Keratinocyte (primary cell): ENCODE measurements around the gene ANKRD9. TPM values are rescaled to one million over a fixed set of nuclear protein-coding genes. Genes with fewer than 3 reads are reported as not detected.

Source experiments
- DNase-seq: peaks from one replicate; pipeline ENCODE4 v3.0.0-alpha.2; 2011; ENCODE audit warnings: low read depth, missing footprints, low spot score
- FAIRE-seq: peaks from 2 replicates; lab custom pipeline; 2011; peaks lifted over from hg19 to GRCh38; lab: Jason Lieb, UNC
- H2AFZ ChIP-seq: 2 replicates; pipeline ENCODE4 v1.6.0; 2012; ENCODE audit warnings: low read length, control low read depth, inconsistent platforms; ENCODE audit not compliant: control insufficient read depth
- H3K27ac ChIP-seq: 2 replicates; pipeline ENCODE4 v1.5.1; 2011; ENCODE audit warnings: low read length; ENCODE audit not compliant: control insufficient read depth, insufficient read depth
- H3K27me3 ChIP-seq: 3 replicates; pipeline ENCODE4 v1.6.0; 2011; ENCODE audit warnings: low read length; ENCODE audit not compliant: control insufficient read depth, insufficient read depth; ENCODE audit errors: extremely low read depth
- H3K36me3 ChIP-seq, 2 experiments: 2 replicates in 1 of 2; 3 replicates in 1 of 2; pipeline ENCODE4 v1.5.1; 2011; ENCODE audit warnings: low read length in 2 of 2, mild to moderate bottlenecking in 1 of 2; ENCODE audit not compliant: control insufficient read depth in 2 of 2, insufficient read depth in 2 of 2; ENCODE audit errors: extremely low read depth in 1 of 2
- H3K4me1 ChIP-seq: 3 replicates; pipeline ENCODE4 v1.5.1; 2011; ENCODE audit warnings: low read length; ENCODE audit not compliant: control insufficient read depth, insufficient read depth; ENCODE audit errors: extremely low read depth
- H3K4me2 ChIP-seq: 3 replicates; pipeline ENCODE4 v1.6.0; 2011; ENCODE audit warnings: low read depth, low read length; ENCODE audit not compliant: control insufficient read depth, insufficient read depth; ENCODE audit errors: extremely low read depth
- H3K4me3 ChIP-seq, 3 experiments: fragments of 200-600 bp in 1 of 3; sonication (generic) in 1 of 3; 2 replicates in 2 of 3; 3 replicates in 1 of 3; pipeline ENCODE4 v1.5.1; 2011 to 2016; ENCODE audit warnings: low read length in 3 of 3, mild to moderate bottlenecking in 3 of 3, control low read depth in 2 of 3, inconsistent platforms in 1 of 3, low read depth in 1 of 3, mixed read lengths in 1 of 3, mixed run types in 1 of 3, moderate library complexity in 1 of 3; ENCODE audit not compliant: control insufficient read depth in 2 of 3, insufficient read depth in 2 of 3; ENCODE audit errors: extremely low read depth in 1 of 3
- H3K79me2 ChIP-seq: 2 replicates; pipeline ENCODE4 v1.6.0; 2012; ENCODE audit warnings: low read length; ENCODE audit not compliant: control insufficient read depth, insufficient read depth
- H3K9ac ChIP-seq: 3 replicates; pipeline ENCODE4 v1.6.0; 2011; ENCODE audit warnings: low read length; ENCODE audit not compliant: control insufficient read depth, insufficient read depth; ENCODE audit errors: extremely low read depth
- H3K9me1 ChIP-seq: 3 replicates; pipeline ENCODE4 v1.6.0; 2011; ENCODE audit warnings: low read length; ENCODE audit not compliant: control insufficient read depth, insufficient read depth; ENCODE audit errors: extremely low read depth
- H3K9me3 ChIP-seq: 2 replicates; pipeline ENCODE4 v1.5.1; 2012; ENCODE audit warnings: low read depth, low read length; ENCODE audit not compliant: control insufficient read depth
- H4K20me1 ChIP-seq: 3 replicates; pipeline ENCODE4 v1.6.0; 2011; ENCODE audit warnings: low read length; ENCODE audit not compliant: control insufficient read depth, insufficient read depth; ENCODE audit errors: extremely low read depth
- CTCF ChIP-seq, 3 experiments: IDR thresholded peaks in 1 of 3; conservative IDR thresholded peaks in 1 of 3; optimal IDR thresholded peaks in 1 of 3; 2 replicates in 2 of 3; 3 replicates in 1 of 3; pipeline versions ENCODE3 to v1.5.1; 2011; ENCODE audit warnings: low read length in 3 of 3, mild to moderate bottlenecking in 3 of 3, moderate library complexity in 2 of 3, control low read depth in 1 of 3, inconsistent platforms in 1 of 3; ENCODE audit not compliant: insufficient read depth in 2 of 3; ENCODE audit errors: extremely low read depth in 1 of 3
- EZH2 ChIP-seq: IDR thresholded peaks from one replicate; pipeline ENCODE4 v1.6.1; 2012; ENCODE audit warnings: inconsistent platforms, mild to moderate bottlenecking, low read length, moderate library complexity
- dilution Hi-C: fragments of 300-500 bp; cut with MboI; formaldehyde crosslinking; loops from one replicate; pipeline ENCODE4 v1.7.0; 2020; ENCODE audit warnings: low sequenced_read_pairs; ENCODE audit not compliant: extremely low pct_ligation_motif_present
- polyA plus RNA-seq, 5 experiments: library from polyadenylated mRNA; depleted of rRNA in 3 of 5; stranded (reverse) in 3 of 5; stranded (forward) in 1 of 5; unstranded in 1 of 5; fragments of >200 nt; gene quantifications; 1 replicate in 1 of 5; 2 replicates in 3 of 5; 3 replicates in 1 of 5; pipeline versions ENCODE4 v1.2.1 to v1.2.3, GENCODE V29; 2011 to 2012; ENCODE audit warnings: missing spikeins in 2 of 5, low read depth in 1 of 5, low replicate concordance in 1 of 5

The ANKRD9 gene
- polyA plus RNA-seq, 1 donor (not counting 4 experiments of a cell fraction or from before 2014, with no cell fraction given) = 4.9 TPM

GRCh38 chr14:102471921-102472790 is 37.4 kb downstream of the ANKRD9 start:
- no peak overlapping the region for H3K4me2 ChIP-seq
- no peak overlapping the region for H2AFZ ChIP-seq
- H3K9ac ChIP-seq = no peak overlapping the region
- no peak overlapping the region for H3K27ac ChIP-seq
- peaks cover 4 to 9% of the 10 kb centered on the region in 2 experiments for H3K36me3 ChIP-seq
- FAIRE-seq (no peak), DNase-seq (no peak)
- H3K4me1 ChIP-seq = no peaks in the 10 kb centered on the region
- no peaks in the 10 kb centered on the region for H4K20me1 ChIP-seq
- no peaks in the 10 kb centered on the region for H3K79me2 ChIP-seq
- no peak overlapping the region for H3K4me3 ChIP-seq
- no peaks in the 10 kb centered on the region for H3K27me3 ChIP-seq
- no peaks in the 10 kb centered on the region for H3K9me1 ChIP-seq
- H3K9me3 ChIP-seq = no peaks in the 10 kb centered on the region
- dilution Hi-C loops = no loop called here
- TF ChIP-seq EZH2 (no peak), CTCF (optimal IDR thresholded peaks at IDR 0.05 in 1 of 3, IDR thresholded peaks at IDR 0.05 in 1 of 3, conservative IDR thresholded peaks at IDR 0.05 in 1 of 3; ENCODE audit: extremely low read depth in 1 of 3, insufficient read depth in 2 of 3, low read length in 3 of 3) (no peak)

- H3K9me3 ChIP-seq = no peaks in the 10 kb centered on the region
- no peak overlapping the region for H3K9ac ChIP-seq
- H3K36me3 ChIP-seq = peaks cover 5 to 10% of the 10 kb centered on the region in 2 experiments
- H3K79me2 ChIP-seq = no peaks in the 10 kb centered on the region
- DNase-seq (no peak), FAIRE-seq (no peak)
- no peak overlapping the region for H2AFZ ChIP-seq
- H3K4me3 ChIP-seq = no peak overlapping the region
- dilution Hi-C loops = no loop called here
- TF ChIP-seq EZH2 = no peak
- TF ChIP-seq CTCF (optimal IDR thresholded peaks at IDR 0.05 in 1 of 3, IDR thresholded peaks at IDR 0.05 in 1 of 3, conservative IDR thresholded peaks at IDR 0.05 in 1 of 3; ENCODE audit: extremely low read depth in 1 of 3, insufficient read depth in 2 of 3, low read length in 3 of 3) = no peak
- no peak overlapping the region for H3K27ac ChIP-seq
- H3K4me2 ChIP-seq = no peak overlapping the region
- H4K20me1 ChIP-seq = no peaks in the 10 kb centered on the region
- no peaks in the 10 kb centered on the region for H3K4me1 ChIP-seq
- no peaks in the 10 kb centered on the region for H3K27me3 ChIP-seq
- peaks cover 2% of the 10 kb centered on the region for H3K9me1 ChIP-seq
These were observed 40.3 kb downstream of the ANKRD9 start for GRCh38 chr14:102469261-102469660.
